Stimulated activated CD4-positive, alpha-beta T cell treated with anti-CD3 and anti-CD28 coated beads, Interleukin-12 subunit alpha, Interleukin-12 subunit beta, amount 100 ng/mL, for 24 hours (primary cell): ENCODE results near the gene SHF.
A peak's percentile ranks its signal among the peaks of the same experiment; 100 is the strongest.
"Not testable (repeated sequence)": the region's sequence is repeated elsewhere in the genome, so short reads cannot be mapped to it uniquely, and the experiment has no call there.

Source experiments
- DNase-seq, 2 experiments: peaks; one replicate each; pipeline ENCODE4 v3.0.0-alpha.2; 2020; ENCODE audit warnings: low read depth in 2 of 2

SHF gene, protein sequence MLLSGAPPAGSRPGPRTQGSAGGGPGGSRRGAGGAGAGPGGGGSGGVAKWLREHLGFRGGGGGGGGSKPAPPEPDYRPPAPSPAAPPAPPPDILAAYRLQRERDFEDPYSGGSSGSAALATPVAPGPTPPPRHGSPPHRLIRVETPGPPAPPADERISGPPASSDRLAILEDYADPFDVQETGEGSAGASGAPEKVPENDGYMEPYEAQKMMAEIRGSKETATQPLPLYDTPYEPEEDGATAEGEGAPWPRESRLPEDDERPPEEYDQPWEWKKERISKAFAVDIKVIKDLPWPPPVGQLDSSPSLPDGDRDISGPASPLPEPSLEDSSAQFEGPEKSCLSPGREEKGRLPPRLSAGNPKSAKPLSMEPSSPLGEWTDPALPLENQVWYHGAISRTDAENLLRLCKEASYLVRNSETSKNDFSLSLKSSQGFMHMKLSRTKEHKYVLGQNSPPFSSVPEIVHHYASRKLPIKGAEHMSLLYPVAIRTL

DNA sequence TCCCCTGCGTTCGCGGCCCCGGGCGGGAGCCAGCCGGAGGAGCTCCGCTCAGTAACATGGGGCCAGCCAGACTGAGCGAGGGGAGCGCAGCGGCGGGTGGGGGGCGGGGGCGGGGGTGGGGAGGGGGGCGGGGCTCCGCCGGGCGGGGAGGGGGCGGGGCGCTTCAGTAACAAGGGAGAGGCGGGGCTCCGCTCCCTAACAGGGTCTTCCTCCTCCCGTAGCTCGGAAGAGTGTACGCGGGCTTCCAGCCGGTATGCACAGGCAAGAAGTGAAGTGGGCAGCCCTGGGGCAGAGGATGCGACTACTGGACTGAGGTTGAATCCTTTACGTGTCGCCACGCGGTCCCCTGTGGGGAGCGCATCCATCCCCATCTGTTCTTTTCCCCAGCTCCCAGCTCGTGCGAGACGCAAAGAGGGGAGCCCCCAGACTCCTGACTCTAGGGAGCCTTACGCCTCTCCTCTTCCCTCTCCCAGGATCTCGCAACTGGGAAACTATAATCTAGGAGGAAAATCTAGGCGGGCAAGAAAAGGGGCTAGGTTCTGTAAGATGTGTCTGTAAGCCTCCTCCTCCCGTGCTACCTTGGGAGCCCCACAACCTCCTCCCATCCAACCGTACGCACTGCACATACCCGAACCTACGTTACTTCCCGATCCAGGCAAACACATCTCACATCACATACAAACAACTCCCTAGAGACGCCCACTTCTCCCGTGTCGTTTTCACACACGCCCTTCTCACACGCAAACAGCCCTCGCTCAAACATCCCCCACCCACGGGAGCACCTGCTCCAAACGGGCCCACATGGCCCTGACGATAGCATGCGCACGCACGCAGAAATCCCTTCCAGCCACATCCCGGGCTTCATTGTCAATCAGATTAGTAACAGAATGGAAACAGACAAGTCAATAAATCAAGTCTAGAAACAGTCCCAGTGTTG, at the start of gene SHF:
TSS of gene SHF (minus strand) at position 73 of the 937 bp plus-strand sequence. CDS start at position 58, 15 bp downstream.
- DNase-seq: peak; percentile 64 to 75

DNA sequence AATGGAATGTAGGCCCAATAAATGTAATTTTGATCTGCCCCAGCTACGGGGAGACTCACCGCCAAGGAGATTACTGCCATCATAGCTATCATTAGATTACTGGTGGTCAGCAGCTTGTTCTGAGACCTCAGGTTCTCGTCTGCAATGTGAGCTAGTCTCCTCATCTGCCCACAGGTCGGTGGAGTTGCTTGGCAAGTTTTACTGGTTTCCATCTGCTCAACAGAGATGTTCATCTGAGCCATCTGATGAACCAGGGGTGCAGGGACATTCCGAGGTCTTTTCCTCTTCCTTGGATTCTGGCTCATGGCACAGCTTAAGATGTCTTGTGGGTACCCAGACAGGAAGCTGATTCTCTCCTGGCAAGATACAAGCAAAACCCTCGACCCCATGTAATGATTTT, 49.0 kb upstream of the SHF start:
- DNase-seq: not testable (repeated sequence)

DNA sequence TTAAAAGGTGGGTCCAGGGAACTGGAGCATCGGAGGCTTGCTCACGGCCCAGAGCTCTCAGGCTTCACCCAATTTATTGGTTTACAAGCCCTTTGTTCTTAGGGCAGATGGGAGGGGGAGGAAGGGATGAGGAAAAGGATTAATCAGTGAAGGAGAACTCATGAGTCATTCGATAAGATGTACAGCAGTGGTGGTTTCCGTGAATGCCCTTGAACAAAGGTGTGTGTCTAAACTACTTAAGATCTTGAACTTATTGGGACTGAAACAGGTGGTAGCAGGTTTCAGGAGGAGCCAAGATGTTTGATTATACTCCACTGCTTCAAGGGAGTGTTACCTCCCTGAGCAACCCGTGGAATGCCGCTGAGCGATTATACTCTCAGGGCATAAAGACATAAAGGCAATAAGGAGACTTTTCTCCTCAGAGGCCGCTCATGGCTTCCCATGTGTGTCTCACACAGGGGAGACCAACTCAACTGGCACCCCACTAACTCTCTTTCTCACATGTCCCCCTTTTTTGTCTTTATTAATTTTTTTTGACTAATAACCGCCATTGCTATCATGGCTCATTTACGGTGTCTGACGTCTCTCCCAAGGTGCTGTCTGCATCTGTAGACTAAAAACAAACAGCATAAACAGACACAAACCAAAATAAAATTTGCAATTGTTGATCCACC, 46.9 kb upstream of the SHF start:
- no peak for DNase-seq

DNA sequence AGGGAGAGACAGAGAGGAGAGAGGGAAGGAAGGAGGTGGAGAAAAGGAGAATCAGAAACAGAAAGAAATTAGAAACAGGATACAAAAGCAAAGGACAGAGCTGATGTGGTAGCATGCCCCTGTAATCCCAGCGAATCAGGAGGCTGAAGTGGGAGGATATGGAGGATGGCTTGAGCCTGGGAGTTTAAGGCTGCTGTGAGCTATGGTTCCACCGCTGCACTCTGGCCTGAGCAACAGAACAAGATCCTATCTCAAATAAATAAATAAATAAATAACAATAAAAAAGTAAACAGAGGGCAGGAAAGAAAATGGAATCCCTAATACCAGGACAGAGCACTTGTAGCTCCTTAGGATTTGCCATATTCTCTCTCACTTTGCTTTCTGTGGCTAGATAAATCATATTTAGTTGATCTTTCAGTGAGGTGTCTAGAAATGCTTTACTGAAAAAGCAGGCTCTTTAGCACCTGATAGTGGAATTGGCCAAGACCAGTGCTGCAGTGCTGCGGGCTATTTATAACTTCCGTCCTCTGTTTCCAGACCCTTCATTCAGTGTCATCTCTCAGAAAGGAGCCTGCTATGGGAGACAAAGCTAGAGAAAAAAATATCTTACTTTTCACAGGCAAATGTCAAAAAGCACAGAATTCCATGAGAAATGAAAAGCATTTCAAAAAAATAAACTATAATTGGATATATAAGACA, 44.2 kb upstream of the SHF start:
- DNase-seq: no peak

DNA sequence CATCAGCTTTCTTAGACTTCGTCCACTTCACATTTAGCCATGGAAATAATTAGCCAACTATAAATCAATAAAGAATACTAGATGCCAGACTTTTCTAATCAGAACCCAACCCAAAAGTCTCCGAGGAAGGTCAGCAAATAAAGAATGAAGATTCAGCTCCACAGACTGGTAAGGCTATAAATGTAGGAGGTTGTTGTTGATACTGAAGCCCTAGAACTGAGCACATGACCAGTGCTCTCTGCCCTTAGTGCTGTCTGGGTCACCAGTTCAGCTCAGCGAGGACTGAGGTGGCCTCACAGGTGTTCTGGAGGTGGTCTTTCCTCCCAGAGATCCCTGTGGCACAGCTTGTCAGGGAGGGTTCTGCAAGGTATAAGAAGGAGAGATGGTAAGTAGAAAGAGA, 43.4 kb upstream of the SHF start:
- DNase-seq: no peak

DNA sequence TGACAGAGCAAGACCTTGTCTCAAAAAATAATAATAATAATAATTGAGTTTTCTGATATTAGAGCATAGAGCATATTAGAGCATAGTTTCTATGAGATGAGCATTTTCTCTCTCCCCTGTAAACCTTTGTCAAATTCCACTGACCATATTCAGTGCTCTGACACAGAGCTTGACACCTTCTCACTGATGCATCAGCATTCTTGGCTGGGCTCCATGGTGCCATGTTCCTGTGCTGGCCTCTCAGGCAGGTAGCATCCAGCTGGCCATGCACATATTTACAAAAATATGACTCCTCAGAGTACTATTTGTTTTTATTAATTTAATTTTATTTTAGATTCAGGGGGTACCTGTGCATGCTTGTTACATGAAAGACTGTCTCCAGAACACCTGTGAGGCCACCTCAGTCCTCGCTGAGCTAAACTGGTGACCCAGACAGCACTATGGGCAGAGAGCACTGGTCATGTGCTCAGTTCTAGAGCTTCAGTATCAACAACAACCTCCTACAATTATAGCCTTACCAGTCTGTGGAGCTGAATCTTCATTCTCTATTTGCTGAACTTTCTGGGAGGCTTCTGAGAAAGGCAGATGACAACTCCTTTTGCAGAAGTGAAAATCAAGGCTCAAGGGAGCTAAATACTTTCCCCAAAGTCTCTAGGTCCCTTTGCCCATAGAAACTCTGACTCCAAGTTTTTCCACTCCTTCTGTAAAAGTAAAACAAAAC, 42.6 kb upstream of the SHF start:
- no peak for DNase-seq

DNA sequence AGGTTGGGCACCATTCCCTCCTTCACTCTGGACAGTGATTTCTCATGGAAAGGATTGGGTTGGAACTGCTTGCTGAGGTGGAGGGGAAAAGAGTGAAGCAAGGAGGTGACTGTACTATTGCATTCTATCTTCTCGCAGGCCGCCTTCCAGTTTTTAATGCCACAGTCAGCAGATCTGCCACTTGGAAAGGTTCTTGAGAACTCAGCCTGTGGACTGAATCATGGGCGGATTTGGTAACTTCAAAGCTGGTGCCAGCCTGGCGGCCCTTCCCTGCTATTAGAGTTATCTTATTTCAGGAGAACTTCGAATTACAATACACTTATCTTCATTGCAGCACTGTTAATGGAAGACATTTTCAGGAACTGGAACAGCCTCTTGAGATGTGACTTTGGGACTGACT, 41.2 kb upstream of the SHF start:
- DNase-seq: no peak

DNA sequence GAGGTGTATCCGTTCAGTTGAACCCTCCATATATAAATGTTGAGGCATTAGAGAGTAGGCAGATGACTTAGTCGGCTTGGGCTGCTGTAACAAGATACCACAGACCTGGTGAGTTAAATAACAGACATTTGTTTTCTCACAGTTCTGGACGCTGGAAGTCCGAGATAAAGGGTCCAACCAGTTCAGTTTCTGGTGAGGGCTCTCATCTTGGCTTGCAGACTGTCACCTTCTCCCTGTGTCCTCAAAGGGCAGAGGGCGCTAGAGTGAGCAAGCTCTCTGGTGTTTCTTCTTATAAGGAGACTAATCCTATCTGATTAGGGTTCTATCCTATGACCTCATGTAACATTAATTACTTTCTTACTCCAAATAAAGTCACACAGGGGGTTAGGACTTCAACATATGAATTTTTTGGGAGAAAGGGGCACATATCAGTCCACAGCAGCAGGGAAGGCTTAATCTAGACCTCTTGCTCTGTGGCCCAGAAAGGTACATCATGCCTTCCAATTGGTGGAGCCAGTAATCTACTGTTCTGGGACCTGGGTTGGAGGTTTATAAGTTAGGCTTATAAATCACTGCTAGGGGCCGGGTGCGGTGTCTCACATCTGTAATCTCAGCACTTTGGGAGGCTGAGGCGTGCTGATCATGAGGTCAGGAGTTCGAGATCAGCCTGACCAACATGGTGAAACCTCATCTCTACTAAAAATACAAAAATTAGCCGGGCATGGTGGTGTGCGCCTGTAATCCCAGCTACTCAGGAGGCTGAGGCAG, 37.9 kb upstream of the SHF start:
- no peak for DNase-seq

DNA sequence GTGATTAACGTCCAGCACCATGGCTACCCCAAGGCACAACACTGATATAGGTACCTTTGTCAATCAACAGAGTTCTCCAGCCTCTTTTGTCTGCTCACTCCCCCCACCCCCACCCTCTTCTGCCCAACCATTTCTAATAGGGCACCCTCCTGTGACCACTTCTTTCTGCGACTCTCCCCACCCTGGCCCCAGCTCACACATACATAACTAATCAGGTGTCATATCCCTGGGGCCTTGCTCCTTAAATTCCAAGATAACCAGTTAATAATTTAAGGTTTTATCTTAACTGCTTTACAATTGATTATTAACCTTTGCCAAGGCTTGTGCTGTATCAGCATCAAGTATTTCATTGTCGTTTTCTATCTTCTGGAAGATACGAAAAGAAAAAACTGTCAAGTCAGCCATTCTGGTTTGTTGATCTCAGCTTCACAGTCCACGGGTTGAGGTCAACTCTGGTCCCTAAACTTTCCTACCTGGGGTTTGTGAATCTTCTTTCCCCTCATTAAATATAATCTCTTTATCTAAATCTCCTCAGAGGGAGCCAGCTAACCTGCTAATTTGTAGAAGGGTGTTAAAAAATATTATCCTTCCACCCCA, 37.0 kb upstream of the SHF start:
- no peak for DNase-seq

DNA sequence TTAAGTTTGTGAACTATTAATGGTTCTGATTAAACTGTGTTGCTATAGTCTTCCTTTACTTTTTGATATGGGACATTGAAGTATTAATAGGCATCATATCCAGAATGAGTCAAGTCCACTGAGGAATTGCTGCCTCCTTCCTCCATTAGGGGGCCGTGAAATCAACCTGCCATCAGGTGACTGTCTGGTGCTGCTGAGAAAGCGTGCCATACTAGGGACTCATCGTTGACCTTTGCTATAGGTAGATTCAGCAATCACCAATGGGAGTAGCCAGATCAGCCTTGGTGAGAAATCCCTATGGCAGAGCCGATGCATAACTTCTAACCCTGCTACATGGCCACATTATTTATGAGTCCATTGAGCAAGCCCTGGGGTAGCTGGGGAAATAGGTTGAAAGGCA, 34.2 kb upstream of the SHF start:
- DNase-seq: no peak

DNA sequence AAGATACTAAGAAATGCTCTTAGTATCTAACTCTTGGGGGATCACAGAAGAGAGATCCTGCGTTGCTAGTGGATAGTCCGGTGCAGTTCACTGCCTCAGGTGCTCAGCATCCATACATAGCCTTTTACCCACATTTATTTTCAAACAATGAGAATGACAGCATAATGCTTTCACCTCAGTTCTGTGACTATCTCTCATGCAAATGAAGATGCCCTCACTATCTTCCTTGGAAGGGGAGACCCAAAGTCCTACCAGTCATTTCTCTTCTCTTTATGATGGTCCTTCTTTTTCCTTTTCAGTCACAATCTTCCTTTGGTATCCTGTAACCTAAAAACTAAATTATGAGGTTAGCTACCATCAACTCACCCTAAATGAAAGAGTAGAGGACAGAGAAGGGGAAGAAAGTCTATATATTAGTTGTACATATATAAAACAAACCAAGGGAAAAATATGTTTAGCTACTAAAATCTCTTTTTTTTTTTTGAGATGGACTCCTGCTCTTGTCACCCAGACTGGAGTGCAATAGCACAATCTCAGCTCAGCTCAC, 33.4 kb upstream of the SHF start:
- no peak for DNase-seq

DNA sequence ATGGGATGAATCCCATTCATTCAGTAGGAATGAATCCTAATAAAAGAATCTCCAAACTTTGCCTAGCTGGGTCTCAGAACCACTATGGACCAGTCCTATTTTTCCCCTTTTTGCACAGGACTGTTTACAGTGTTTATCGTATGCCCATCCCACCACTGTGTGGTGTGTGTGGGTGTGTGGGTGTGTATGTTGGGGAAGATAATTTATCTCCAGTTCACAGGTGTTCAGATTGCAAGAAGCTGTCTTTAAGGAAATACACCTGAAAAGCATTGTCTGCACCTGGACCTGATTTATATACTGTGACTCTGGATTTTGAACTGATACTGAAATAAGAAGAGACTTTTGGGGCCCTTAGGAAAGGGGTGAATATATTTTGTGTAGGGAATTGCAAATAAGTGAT, 24.7 kb upstream of the SHF start:
- no peak for DNase-seq

DNA sequence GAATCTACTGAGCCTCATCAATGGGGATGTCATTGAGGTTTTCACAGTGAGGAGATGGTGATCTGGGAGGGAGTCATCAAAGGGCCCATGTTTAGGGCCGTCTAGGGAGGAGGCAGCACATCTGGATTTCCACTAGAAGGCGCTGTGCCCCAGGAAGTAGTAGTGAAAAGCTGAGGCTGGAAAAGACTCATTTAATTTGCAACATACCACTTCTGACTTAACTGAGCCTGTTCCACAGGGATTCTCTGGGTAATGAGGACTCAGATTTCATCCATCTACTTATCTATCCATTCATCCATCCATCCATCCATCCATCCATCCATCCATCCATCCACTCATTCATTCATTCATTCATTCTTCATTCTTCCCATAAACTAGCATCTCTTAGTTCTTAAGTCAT, 17.4 kb upstream of the SHF start:
- DNase-seq: peak; percentile 33 to 54

DNA sequence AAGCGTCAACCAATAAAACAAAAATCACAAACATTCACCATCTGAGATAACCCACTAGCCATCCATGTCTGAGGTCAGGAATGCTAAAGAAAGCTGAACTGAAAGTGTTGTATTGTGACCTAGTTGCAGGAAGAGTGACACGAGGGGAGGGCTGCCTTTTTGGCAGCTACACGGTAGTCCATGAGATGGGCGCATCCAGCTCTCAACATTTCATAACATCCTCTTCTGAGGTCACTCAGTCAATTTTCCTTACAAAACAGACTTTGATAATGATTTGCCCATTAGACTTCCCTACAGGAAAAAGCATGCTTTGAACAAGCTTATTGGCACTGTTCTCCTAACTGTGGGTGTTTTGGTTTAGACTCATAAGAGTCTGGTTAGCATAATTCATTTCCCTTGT, 15.4 kb upstream of the SHF start:
- no peak for DNase-seq

DNA sequence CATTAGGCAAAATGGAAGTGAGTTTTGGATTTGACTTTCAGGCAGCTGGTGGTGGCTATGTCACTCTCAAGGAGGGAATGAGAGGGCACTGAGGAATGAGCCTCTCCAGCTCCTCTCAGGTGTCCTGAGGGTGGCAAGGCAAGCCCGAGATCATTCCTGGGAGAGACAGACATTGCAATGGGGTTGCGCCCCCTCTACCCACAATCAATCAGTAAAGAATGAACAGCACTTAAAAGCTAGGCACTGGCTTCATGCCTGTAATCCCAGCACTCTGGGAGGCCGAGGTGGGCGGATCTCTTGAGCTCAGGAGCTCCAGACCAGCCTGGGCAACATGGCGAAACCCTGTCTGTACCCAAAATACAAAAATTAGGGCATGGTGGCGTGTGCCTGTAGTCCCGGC, 14.1 kb upstream of the SHF start:
- DNase-seq: no peak

DNA sequence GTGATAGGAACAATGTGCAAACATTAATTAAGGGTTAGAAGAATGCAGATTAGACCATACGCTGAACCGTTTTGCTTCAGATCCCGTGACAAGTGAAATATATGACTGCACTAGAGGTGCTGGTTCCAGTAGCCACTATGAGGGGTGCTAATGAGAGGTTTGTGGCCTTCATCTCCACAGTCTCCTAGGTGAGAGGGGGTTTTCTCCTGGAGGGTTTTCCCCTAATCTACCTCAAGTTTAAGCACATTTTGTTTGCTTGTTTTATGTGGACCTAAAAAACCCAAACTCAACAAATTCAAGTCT, 13.7 kb upstream of the SHF start:
- no peak for DNase-seq

DNA sequence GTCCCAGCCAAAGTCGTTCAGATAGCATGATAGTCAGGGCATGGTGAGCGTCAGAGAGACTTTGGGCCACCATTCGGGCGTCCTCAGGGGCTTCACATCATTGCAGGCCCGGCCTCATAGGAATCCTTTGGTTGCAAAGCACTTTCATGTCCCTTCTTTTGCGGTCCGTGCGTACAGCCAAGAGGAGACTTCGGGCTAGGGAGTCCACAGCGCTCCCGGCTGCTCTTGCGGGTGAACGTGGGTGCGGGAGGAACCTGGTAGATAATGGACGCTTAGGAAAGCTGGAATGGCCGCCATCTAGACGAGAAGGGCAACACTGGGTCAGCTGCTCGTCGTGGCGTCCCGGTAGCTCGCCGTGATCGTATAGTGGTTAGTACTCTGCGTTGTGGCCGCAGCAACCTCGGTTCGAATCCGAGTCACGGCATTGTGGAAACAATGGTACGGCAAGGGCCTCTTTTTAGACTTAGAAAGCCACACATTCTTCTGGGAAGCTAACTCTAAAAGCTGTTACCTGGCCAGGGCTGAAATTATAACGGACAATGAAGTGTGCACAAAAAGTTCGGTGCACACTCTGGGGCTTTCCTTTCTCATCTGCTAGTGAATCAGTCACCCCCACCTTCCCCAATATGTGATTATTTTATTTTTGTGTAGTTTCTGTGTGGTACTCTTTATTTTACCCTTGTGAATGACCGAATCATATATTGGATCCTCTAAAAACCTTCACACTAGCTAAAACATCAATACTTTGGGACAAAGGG, 13.2 kb upstream of the SHF start:
- peak; percentile 85 to 89 for DNase-seq

DNA sequence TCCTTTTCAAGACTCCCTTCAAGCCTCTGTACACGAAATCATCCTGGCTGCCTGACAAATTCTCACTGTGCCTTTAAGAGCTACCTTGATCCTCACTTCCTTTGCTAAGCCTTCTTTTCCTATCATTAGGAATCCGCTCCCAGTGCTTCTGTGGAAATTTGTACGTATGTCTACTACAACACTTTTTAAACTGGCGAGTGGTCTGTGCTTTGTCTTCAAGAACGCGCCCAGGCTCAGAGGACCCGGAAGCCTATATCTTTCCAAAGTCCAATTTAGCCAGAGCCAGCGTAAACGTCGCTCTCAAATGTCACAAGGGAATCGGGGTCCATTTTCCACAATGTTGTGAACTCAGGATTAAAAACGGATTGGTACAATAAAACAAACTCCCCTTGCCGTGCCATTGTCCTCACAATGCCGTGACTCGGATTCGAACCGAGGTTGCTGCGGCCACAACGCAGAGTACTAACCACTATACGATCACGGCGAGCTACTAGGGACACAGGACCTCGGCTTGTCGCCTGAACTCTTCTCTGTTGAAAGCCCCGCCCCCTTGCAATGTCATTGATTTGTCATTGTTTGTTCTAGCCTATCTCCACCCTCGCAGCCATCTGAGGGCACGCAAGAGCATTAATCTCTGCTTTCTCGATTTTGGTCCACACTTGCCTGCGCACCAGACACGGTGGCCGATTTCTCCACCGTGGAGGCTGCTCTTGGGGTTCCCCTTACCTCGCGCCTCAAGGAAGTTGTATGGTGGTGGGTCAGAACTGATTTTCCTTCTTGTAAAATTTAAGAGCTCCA, 12.4 kb upstream of the SHF start:
- DNase-seq: peak; percentile 95 to 97
